Prostate gland (tissue), 2 donors: ENCODE results near the gene TRAPPC3L. TPM values are rescaled to one million over a fixed set of nuclear protein-coding genes. Genes with fewer than 3 reads are reported as not detected.

Experiments used
- DNase-seq: peaks from one replicate; pipeline ENCODE4 v3.0.0-alpha.2; 2019; ENCODE audit warnings: low spot score
- H3K27ac ChIP-seq, 2 donors: fragments of 200-600 bp; sonication (generic); 2 replicates each; pipeline ENCODE4 v1.5.1; 2017 to 2019
- H3K27me3 ChIP-seq: fragments of 200-600 bp; sonication (generic); replicated peaks from 2 replicates; pipeline ENCODE4 v1.5.1; 2019; ENCODE audit not compliant: insufficient read depth
- H3K36me3 ChIP-seq, 2 donors: fragments of 200-600 bp; sonication (generic); 1 replicate in 1 of 2; 2 replicates in 1 of 2; pipeline versions ENCODE4 v1.5.1 to v1.8.1; 2017 to 2019
- H3K4me1 ChIP-seq: fragments of 200-600 bp; sonication (generic); replicated peaks from 2 replicates; pipeline ENCODE4 v1.5.1; 2019
- H3K4me3 ChIP-seq, 2 donors: fragments of 200-600 bp; sonication (generic); 2 replicates each; pipeline ENCODE4 v1.5.1; 2017 to 2019
- H3K9me3 ChIP-seq: fragments of 200-600 bp; sonication (generic); 2 replicates; pipeline ENCODE4 v1.5.1; 2017
- CTCF ChIP-seq, 4 experiments: fragments of 200-600 bp in 2 of 4; fragments of 450-650 bp in 2 of 4; sonication (generic) in 2 of 4; IDR thresholded peaks; 1 replicate in 3 of 4; 2 replicates in 1 of 4; pipeline ENCODE4 v1.5.1; 2016 to 2019; ENCODE audit warnings: antibody characterized with exemption in 4 of 4, mild to moderate bottlenecking in 2 of 4, moderate library complexity in 2 of 4
- POLR2A ChIP-seq: fragments of 450-650 bp; IDR thresholded peaks from one replicate; pipeline ENCODE4 v1.6.1; 2016; ENCODE audit warnings: antibody characterized with exemption, mild to moderate bottlenecking
- POLR2AphosphoS5 ChIP-seq: sonication (generic); formaldehyde crosslinking; IDR thresholded peaks from one replicate; pipeline ENCODE4 v1.6.1; 2017; ENCODE audit warnings: antibody characterized with exemption
- WGBS: methylation state at CpG from one replicate; pipeline ENCODE4 v1.1.5; 2018; 5-methylcytosine and 5-hydroxymethylcytosine counted together
- intact Hi-C: fragments of 100-400 bp; cut with DNase I; formaldehyde crosslinking; loops from one replicate; pipeline ENCODE4 v1.14.2; 2022
- total RNA-seq, 2 donors: library from RNA; depleted of rRNA; stranded (reverse); fragments of >200 nt; gene quantifications; one replicate each; pipeline ENCODE4 v1.1.0, GENCODE V29; 2016

The TRAPPC3L gene
- total RNA-seq, 2 donors from 2014 or later = not detected

GRCh38 chr6:116458264-116458663 lies 87.2 kb downstream of the TRAPPC3L start:
- WGBS = 94% methylated on average over 9 of the region's 9 CpGs
- DNase-seq = no peak
- Histone ChIP-seq H3K9me3 (no peaks in the 10 kb centered on the region), H3K27ac (no peak overlapping the region), H3K36me3 (no peaks in the 10 kb centered on the region), H3K27me3 (no peaks in the 10 kb centered on the region), H3K4me1 (no peaks in the 10 kb centered on the region), H3K4me3 (no peak overlapping the region)
- intact Hi-C loops = no loop called here
- TF ChIP-seq CTCF (IDR thresholded peaks at IDR 0.05) (no peak), POLR2A (no peak), POLR2AphosphoS5 (no peak)

- Histone ChIP-seq H3K9me3 (no peaks in the 10 kb centered on the region), H3K4me3 (no peak overlapping the region), H3K27ac (no peak overlapping the region), H3K36me3 (no peaks in the 10 kb centered on the region), H3K4me1 (no peaks in the 10 kb centered on the region), H3K27me3 (no peaks in the 10 kb centered on the region)
- intact Hi-C loops = no loop called here
- no peak for DNase-seq
- WGBS = 77% methylated on average over 2 of the region's 2 CpGs
- TF ChIP-seq POLR2A = no peak
- TF ChIP-seq POLR2AphosphoS5 = no peak
- TF ChIP-seq CTCF (IDR thresholded peaks at IDR 0.05) = no peak
Measured at GRCh38 chr6:116456927-116457326, 88.6 kb downstream of the TRAPPC3L start.

- Histone ChIP-seq H3K4me3 (no peak overlapping the region), H3K27me3 (no peaks in the 10 kb centered on the region), H3K4me1 (no peaks in the 10 kb centered on the region), H3K9me3 (no peaks in the 10 kb centered on the region), H3K36me3 (no peaks in the 10 kb centered on the region), H3K27ac (no peak overlapping the region)
- intact Hi-C loops = no loop called here
- TF ChIP-seq POLR2A (no peak), CTCF (IDR thresholded peaks at IDR 0.05) (no peak), POLR2AphosphoS5 (no peak)
- 89% methylated on average over 3 of the region's 3 CpGs for WGBS
- no peak for DNase-seq
Measured at GRCh38 chr6:116456106-116456505, 89.4 kb downstream of the TRAPPC3L start.

GRCh38 chr6:116452531-116452930 lies 93.0 kb downstream of the TRAPPC3L start:
- Histone ChIP-seq H3K27me3 (no peaks in the 10 kb centered on the region), H3K4me1 (no peaks in the 10 kb centered on the region), H3K4me3 (no peak overlapping the region), H3K36me3 (no peaks in the 10 kb centered on the region), H3K27ac (no peak overlapping the region), H3K9me3 (no peaks in the 10 kb centered on the region)
- DNase-seq = no peak
- 88% methylated on average over 2 of the region's 2 CpGs for WGBS
- intact Hi-C loops = no loop called here
- TF ChIP-seq POLR2A = no peak
- no peak for TF ChIP-seq CTCF (IDR thresholded peaks at IDR 0.05)
- TF ChIP-seq POLR2AphosphoS5 = no peak

GRCh38 chr6:116451916-116452315 lies 93.6 kb downstream of the TRAPPC3L start:
- Histone ChIP-seq H3K4me3 (no peak overlapping the region), H3K27me3 (no peaks in the 10 kb centered on the region), H3K9me3 (no peaks in the 10 kb centered on the region), H3K27ac (no peak overlapping the region), H3K36me3 (no peaks in the 10 kb centered on the region), H3K4me1 (no peaks in the 10 kb centered on the region)
- intact Hi-C loops = no loop called here
- TF ChIP-seq POLR2AphosphoS5 = no peak
- DNase-seq = no peak
